ENCODE data around the gene RAD54L.

DNA sequence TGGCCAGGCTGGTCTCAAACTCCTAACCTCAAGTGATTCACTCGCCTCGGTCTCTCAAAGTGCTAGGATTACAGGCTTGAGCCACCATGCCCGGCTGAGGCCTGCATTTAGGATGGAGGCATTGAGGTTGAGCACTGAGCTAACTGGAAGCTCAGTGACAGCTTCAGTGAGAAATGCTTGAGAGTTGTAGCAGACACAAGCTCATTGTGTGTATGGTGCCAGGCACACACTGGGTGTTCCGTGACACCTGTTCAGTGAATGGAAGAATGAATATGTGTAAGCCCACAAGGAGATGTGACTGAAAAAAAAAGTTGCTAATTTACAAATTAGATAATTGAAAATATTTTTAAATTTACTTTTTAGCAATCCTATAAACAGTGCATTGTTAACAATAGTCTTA lies 22.6 kb upstream of the RAD54L start:
- TF ChIP-seq CTCF (IDR thresholded peaks at IDR 0.05) (no peak), POLR2A (IDR thresholded peaks at IDR 0.05) (no peak)
